ENCODE results near the gene PRKAG2. TPM values are rescaled to one million over a fixed set of nuclear protein-coding genes. Genes with fewer than 3 reads are reported as not detected.

The PRKAG2 gene
- total RNA-seq, 4 donors from 2014 or later, result 8.9 to 35.1 (median 13.6) TPM

DNA sequence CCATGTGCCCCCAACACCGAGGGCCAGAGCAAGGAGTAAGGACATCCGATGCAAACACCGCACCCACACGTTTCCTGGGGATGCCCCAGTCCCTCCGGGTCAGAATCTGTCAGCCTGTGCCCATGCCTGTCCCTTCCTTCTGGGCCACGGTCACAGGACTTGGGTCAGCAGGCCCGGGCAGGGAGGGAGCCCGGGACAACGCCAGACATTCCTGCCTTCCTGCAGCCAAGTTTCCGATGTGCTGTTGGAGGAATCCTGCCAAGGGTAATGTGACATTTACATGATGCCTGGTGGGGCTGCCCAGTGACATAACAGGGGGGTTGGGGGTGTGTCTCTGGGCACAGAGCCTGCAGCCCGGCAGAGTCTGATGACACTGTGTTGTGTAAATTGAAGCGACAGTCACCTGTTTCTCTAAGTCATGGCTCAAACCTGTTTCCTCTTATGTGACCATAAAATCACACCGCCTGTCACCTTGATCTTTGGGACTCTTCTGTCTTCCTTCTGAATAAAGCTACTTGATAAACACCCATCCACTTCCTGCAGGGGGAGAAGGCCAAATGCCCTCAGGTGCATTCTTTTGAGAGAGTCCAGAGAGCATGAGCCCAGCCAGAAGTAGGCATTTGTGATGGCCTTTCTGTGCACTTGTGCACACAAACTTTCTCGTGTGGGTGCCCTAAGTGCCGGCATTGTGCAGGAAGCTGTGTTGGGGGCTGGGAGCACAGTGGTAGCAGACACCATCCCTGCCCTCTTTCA lies 181.9 kb downstream of the PRKAG2 start:
- no peak for TF ChIP-seq POLR2A (IDR thresholded peaks at IDR 0.05)
- TF ChIP-seq, protein P1, sequence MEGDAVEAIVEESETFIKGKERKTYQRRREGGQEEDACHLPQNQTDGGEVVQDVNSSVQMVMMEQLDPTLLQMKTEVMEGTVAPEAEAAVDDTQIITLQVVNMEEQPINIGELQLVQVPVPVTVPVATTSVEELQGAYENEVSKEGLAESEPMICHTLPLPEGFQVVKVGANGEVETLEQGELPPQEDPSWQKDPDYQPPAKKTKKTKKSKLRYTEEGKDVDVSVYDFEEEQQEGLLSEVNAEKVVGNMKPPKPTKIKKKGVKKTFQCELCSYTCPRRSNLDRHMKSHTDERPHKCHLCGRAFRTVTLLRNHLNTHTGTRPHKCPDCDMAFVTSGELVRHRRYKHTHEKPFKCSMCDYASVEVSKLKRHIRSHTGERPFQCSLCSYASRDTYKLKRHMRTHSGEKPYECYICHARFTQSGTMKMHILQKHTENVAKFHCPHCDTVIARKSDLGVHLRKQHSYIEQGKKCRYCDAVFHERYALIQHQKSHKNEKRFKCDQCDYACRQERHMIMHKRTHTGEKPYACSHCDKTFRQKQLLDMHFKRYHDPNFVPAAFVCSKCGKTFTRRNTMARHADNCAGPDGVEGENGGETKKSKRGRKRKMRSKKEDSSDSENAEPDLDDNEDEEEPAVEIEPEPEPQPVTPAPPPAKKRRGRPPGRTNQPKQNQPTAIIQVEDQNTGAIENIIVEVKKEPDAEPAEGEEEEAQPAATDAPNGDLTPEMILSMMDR (IDR thresholded peaks at IDR 0.05), result no peak
- 34 to 41% methylated on average over 6 to 7 of the region's 15 CpGs for WGBS, 2 donors
- peak overlapping the region in 2 of 4 donors; percentile 32 to 34 for H3K27ac ChIP-seq
- DNase-seq, result no peak
- H3K9me3 ChIP-seq, result no peaks in the 10 kb centered on the region
- intact Hi-C loops (cut with DNase I), result no loop called here
- no peak overlapping the region for H3K4me3 ChIP-seq
- H3K36me3 ChIP-seq, result no peaks in the 10 kb centered on the region
- H3K27me3 ChIP-seq, result no peaks in the 10 kb centered on the region
- peaks cover 24 to 42% (median 28%) of the 10 kb centered on the region in 3 donors for H3K4me1 ChIP-seq

GRCh38 chr7:151694441-151694827 lies 182.5 kb downstream of the PRKAG2 start:
- no peak for DNase-seq
- Histone ChIP-seq H3K9me3 (no peaks in the 10 kb centered on the region), H3K4me3 (no peak overlapping the region), H3K27ac (peak overlapping the region in 1 of 4 donors; percentile 34), H3K4me1 (peaks cover 24 to 48% (median 31%) of the 10 kb centered on the region in 3 donors), H3K27me3 (no peaks in the 10 kb centered on the region), H3K36me3 (no peaks in the 10 kb centered on the region)
- TF ChIP-seq POLR2A (IDR thresholded peaks at IDR 0.05), result no peak
- TF ChIP-seq, protein P1 (IDR thresholded peaks at IDR 0.05), result no peak
- 80 to 88% methylated on average over 4 to 5 of the region's 5 CpGs for WGBS, 2 donors
- intact Hi-C loops (cut with DNase I), result no loop called here

- no peak for DNase-seq
- Histone ChIP-seq H3K4me3 (no peak overlapping the region), H3K36me3 (no peaks in the 10 kb centered on the region), H3K27me3 (no peaks in the 10 kb centered on the region), H3K4me1 (peaks cover 24 to 61% (median 42%) of the 10 kb centered on the region in 3 donors), H3K9me3 (no peaks in the 10 kb centered on the region), H3K27ac (no peak overlapping the region)
- 77 to 93% methylated on average over 5 to 8 of the region's 11 CpGs for WGBS, 2 donors
- TF ChIP-seq, protein P1 (IDR thresholded peaks at IDR 0.05), result no peak
- TF ChIP-seq POLR2A (IDR thresholded peaks at IDR 0.05), result no peak
- intact Hi-C loops (cut with DNase I), result no loop called here
These were observed 183.8 kb downstream of the PRKAG2 start for GRCh38 chr7:151693140-151693539.

- intact Hi-C loops (cut with DNase I), result no loop called here
- Histone ChIP-seq H3K4me3 (no peak overlapping the region), H3K4me1 (peaks cover 29 to 65% (median 46%) of the 10 kb centered on the region in 3 donors), H3K27me3 (no peaks in the 10 kb centered on the region), H3K27ac (no peak overlapping the region), H3K36me3 (no peaks in the 10 kb centered on the region), H3K9me3 (no peaks in the 10 kb centered on the region)
- 97 to 100% methylated on average over 4 to 8 of the region's 9 CpGs for WGBS, 2 donors
- TF ChIP-seq, protein P1 (IDR thresholded peaks at IDR 0.05), result no peak
- no peak for TF ChIP-seq POLR2A (IDR thresholded peaks at IDR 0.05)
- DNase-seq, result no peak
These were observed 184.2 kb downstream of the PRKAG2 start for GRCh38 chr7:151692721-151693120.

- Histone ChIP-seq H3K36me3 (no peaks in the 10 kb centered on the region), H3K27me3 (no peaks in the 10 kb centered on the region), H3K4me1 (peaks cover 23 to 65% (median 43%) of the 10 kb centered on the region in 3 donors), H3K4me3 (no peak overlapping the region), H3K27ac (no peak overlapping the region), H3K9me3 (no peaks in the 10 kb centered on the region)
- no peak for DNase-seq
- WGBS, 2 donors, result 50 to 97% methylated on average over 2 of the region's 2 CpGs
- no peak for TF ChIP-seq POLR2A (IDR thresholded peaks at IDR 0.05)
- TF ChIP-seq, protein P1 (IDR thresholded peaks at IDR 0.05), result no peak
- intact Hi-C loops (cut with DNase I), result no loop called here
These were observed 185.5 kb downstream of the PRKAG2 start for GRCh38 chr7:151691449-151691848.
